DOHH2 (cell line): Measurements from ENCODE around the gene SUCLA2.

Source experiments
- CTCF ChIP-seq: fragments of 200-600 bp; sonication (generic); IDR thresholded peaks from one replicate; pipeline ENCODE4 v1.5.1; 2014; ENCODE audit warnings: antibody characterized with exemption, mild to moderate bottlenecking, low read depth, low read length; ENCODE audit not compliant: poor library complexity, severe bottlenecking
- EZH2phosphoT487 ChIP-seq: fragments of 200-600 bp; sonication (generic); IDR thresholded peaks from 2 replicates; pipeline ENCODE4 v1.6.1; 2017; ENCODE audit warnings: borderline replicate concordance, mild to moderate bottlenecking, antibody characterized with exemption, low read length, moderate library complexity, mixed read lengths

- TF ChIP-seq CTCF (no peak), EZH2phosphoT487 (no peak)
Measured at GRCh38 chr13:48019796-48020195, 18.7 kb upstream of the SUCLA2 start.
